Mononuclear cell (primary cell): ENCODE results near the gene EPN2. TPM values are rescaled to one million over a fixed set of nuclear protein-coding genes. Genes with fewer than 3 reads are reported as not detected.
"Not testable (repeated sequence)": the region's sequence is repeated elsewhere in the genome, so short reads cannot be mapped to it uniquely, and the experiment has no call there.

Source experiments
- H3K27me3 ChIP-seq: 2 replicates; pipeline ENCODE4 v1.6.0; 2011; ENCODE audit warnings: low read length, control low read depth; ENCODE audit not compliant: insufficient read depth
- H3K4me1 ChIP-seq: 2 replicates; pipeline ENCODE4 v1.5.1; 2011; ENCODE audit warnings: mild to moderate bottlenecking, low read length, control low read depth; ENCODE audit not compliant: insufficient read depth
- H3K4me3 ChIP-seq: 2 replicates; pipeline ENCODE4 v1.5.1; 2011; ENCODE audit warnings: mild to moderate bottlenecking, low read length, moderate library complexity
- H3K9me3 ChIP-seq: 2 replicates; pipeline ENCODE4 v1.5.1; 2011; ENCODE audit warnings: low read depth, mild to moderate bottlenecking, control low read depth, low read length
- total RNA-seq: library from RNA; depleted of rRNA; stranded (reverse); fragments of >200 nt; gene quantifications from one replicate; pipeline ENCODE4 v1.2.3, GENCODE V29; 2012

Gene EPN2
- total RNA-seq, 1 donor: 8.4 TPM

DNA sequence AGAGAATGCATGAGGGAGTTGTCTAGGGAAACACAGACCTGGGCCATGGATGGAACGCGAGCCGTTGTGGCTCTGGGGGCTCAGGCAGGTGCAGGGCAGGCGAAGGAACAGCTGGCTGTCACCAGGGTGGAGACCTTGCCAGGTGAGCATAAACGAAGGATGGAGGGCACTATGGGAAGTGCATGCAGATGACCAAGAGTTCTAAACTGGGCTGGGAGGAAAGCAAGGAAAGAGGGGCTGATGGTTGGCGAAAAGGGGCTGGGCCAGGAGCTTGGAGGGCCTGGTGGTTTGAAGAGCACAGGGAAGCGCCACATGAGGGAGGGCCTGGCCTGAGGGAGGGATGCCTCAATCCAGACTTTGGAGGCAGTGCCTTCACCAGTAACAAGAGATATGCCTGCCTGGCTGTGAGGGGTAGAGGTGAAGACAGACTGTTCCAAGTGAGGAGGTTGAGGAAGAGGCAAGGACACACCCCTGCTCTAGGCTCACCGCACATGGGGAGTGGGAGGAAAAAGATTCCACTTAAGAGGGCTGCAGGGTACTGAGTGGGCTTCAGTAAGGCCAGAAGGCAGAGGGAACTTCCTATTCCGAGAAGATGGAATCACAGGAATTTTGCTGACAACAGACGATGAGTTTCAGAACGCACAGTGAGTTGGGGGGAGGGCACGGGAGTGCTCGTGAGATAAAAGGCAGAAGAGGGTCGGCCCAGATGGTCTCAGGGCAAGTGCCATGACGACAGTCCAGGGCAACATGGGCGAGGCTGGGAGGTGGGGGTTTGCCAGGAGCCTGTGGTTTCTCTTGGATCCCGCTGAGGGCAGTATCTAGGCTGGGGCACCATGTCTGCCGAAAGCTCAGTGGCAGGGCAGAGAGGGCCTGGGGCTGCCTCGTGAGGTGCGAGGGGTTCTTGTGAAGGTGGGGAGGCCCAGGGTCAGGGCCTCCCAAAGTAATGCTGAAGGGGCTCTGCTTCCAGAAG, 104.8 kb downstream of the EPN2 start:
- Histone ChIP-seq H3K9me3 (no peaks in the 10 kb centered on the region), H3K27me3 (no peaks in the 10 kb centered on the region), H3K4me3 (no peak overlapping the region), H3K4me1 (no peaks in the 10 kb centered on the region)

DNA sequence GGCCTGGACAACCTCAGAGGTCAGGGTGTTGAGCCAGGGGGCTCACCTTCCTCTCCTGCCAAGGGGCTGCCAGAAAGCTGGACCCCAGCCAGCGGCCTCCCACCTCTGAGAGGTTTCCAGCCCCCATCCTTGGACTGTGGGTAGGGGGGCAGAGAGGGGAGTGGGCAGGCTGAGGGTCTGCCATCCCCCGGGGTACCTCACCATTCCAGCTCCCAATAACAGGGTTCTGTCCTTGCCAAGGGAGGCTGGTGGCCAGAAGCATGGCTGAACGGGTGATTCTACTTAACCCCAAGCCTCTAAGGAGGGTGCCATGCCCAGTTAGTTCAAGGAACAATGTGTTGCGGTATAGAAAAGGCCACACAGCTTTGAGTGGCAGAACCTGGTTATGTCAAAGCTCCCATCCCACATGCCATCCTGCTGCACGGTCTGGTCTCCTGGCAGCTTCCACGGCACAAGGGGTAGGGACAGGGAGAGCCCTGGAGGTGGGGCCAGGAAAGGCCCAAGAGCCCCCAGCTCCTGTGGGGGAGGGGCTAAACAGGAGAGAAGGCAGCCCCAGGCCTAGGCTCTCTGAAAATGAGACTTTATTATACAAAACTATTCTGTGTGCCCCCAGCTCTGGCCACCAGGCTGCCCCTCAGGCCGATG, 105.6 kb downstream of the EPN2 start:
- no peaks in the 10 kb centered on the region for H3K9me3 ChIP-seq
- H3K4me3 ChIP-seq: no peak overlapping the region
- no peaks in the 10 kb centered on the region for H3K27me3 ChIP-seq
- H3K4me1 ChIP-seq: no peaks in the 10 kb centered on the region

DNA sequence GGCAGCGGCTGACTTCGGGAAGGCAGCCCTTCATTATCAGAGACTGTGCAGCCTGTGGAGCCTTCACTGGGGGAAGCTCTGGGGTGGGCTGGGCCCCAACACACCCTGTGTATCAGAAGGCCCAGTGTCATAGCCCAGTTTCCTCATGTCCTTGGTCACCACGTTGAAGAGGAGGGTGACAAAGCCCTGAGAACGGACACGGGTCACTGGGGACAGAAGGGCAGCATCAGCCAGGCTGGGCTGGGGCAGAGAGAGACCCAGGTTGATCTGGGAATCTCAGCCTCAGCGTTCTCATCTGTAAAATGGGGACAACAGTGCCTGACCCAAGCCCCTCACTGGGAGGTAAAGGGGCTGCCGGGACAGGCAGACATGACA, 106.1 kb downstream of the EPN2 start:
- Histone ChIP-seq H3K9me3 (no peaks in the 10 kb centered on the region), H3K27me3 (no peaks in the 10 kb centered on the region), H3K4me1 (no peaks in the 10 kb centered on the region), H3K4me3 (no peak overlapping the region)

DNA sequence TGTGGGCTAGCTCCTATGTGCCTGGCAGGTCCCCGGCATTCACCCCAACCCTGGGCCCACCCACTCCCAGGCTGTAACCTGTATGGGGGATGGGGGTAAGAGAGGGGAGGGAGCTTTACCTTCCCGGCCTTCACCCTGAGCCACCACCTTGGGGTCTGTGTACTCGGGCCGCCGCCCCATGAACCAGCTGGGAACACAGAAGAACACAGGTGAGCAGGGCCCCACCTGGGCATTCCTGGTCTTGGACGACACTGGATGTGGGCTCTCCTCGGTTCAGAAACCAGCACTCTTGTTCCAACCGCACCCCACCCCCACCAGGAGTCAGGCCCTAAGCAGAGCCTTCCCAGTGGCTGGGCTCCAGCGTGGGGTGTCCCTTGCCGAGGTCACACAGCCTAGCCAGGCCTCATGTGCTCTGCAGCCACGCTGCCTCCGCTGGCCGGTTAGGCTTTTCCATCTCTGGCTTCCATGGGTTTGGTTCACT, 106.5 kb downstream of the EPN2 start:
- Histone ChIP-seq H3K4me1 (no peaks in the 10 kb centered on the region), H3K9me3 (no peaks in the 10 kb centered on the region), H3K27me3 (no peaks in the 10 kb centered on the region), H3K4me3 (no peak overlapping the region)

DNA sequence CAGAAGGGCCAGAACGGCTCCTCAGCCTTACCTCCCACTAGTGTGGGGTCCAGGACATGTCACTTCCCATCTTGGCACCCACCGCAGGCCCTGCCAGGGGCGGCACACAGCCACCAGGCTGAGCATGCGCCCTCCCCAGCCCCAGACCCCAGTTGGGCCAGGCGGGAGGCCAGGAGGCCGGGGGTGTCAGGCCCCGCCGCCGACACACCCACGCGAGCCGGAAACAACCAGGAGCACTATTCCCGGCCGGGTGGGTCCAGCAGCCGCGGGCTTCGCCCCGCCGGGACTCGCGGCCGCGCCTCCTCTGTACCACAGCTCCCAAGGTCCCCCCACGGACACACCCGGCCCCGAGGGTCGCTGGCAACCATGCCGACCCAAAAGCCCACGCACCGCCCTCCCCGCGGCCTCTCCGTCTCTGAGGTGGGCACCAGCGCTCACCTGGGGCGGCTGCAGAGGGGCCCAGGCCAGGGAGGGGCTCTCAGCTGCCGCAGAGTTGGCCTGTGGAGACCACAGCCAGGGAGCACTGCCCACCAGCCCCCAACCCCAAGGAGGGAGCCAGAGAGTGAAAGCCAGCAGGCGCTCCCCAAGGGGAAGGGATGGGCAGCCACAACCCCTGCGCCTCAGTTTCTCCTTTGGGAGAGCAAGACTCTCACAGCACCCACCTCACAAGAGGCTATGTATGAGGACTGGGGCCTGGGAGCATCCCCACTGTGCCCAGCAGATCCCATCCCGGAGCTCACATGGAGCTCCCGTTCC, 107.3 kb downstream of the EPN2 start:
- no peaks in the 10 kb centered on the region for H3K27me3 ChIP-seq
- no peaks in the 10 kb centered on the region for H3K4me1 ChIP-seq
- no peaks in the 10 kb centered on the region for H3K9me3 ChIP-seq

DNA sequence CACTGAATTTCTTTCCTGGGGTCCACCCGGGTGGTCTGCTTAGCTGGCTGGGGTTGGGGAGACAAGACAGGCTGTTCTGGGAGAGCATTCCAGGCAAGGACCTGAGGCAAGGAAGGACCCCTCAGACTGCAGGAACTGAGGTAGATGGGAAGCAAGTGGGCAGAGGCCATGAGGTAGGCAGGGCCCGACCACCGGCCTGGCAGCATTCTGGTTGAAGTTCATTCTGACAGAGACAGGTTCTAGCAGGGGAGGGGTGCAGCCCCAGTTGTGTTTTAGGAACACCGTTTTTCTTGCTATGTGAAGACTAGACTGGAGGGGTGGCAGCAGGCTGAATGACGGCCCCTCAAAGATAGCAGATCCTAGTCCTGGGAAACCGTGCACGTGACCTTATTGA, 107.9 kb downstream of the EPN2 start:
- no peaks in the 10 kb centered on the region for H3K4me1 ChIP-seq

More for the DNA sequence above, 107.3 kb downstream of the EPN2 start:
- H3K4me3 ChIP-seq: no peak overlapping the region

DNA sequence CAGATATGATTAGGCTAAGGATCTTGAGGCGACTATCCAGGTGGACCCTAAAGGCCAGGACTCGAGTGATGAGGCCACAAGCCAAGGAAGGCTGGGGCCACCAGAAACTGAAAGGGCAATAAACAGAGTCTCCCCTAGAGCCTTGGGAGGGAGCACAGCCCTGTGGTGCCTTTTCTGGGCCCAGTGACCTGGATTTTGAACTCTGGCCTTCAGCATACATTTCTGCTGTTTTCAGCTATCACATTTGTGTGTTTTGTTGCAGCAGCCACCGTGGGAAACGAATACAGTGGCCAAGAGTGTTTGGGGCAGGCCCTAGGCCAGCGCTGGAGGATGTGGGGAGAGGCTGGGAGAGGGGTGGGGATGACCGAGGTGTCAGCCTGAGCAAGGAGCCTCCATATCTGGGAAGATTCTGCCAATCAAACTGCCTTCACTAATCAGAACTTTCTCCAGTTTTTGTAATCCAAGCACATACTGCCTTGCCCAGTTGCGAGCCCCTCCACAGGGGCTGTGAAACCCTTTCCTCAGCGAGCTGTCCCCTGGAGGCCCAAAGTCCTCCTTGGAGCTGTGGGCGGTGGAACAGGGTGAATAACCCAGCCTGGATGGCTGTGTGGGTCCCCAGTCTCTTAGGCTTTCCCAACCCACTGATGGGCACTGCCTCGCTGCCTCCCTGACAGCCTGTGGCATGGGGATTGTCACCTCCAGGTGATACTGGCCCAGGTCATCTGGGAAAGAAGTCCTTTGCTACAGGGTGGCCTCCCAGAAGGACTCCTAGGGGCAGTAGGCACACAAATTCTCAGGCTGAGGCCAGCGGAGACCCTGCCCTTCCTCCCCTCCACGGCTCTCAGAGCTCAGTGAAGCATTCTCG, 108.6 kb downstream of the EPN2 start:
- H3K4me1 ChIP-seq: no peaks in the 10 kb centered on the region
- H3K27me3 ChIP-seq: no peaks in the 10 kb centered on the region
- H3K4me3 ChIP-seq: no peak overlapping the region
- no peaks in the 10 kb centered on the region for H3K9me3 ChIP-seq

More for the DNA sequence above, 107.9 kb downstream of the EPN2 start:
- no peaks in the 10 kb centered on the region for H3K9me3 ChIP-seq
- no peak overlapping the region for H3K4me3 ChIP-seq
- no peaks in the 10 kb centered on the region for H3K27me3 ChIP-seq

DNA sequence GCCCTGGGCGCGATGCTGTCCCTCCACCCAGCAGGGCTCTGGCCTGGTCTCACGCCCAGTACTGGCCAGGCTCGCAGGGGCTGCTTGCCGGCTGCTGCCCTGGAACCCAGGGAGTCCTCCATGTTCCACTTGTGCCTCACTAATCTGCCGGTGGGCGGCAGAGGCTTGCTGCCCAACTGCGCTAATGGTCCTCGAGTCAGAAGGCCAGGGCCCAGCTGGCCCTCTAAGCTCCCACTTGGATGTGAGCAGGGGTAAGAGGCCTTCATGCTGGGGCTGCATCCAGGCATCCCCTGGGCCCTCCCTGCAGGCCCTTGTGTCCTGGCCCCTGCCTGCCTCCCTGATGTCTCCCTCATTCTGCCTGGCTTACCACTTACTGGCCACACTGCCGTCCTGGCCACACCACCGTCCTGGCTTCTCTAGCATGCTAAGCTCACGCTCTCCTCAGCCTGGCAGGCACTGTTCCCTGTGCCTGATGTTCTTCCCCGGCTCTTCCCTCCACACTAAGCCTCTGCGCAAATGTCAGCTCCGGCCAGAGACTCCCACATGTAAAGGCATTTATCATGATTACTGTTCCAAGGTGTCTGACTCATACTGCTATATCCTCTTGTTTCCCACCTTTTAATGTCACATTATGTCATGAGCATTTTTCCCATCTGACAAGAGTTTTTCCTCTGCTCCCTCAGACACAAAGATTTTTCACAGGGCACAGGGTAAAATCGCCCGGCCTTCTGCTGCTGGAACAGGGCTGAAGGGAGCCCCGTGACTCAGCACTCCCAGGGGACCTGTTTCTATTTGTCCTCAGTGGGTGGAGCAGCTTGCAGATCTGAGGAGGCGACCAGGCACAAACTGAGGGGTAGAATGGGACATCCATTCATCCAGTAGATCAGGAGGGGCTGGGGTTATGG, 109.4 kb downstream of the EPN2 start:
- Histone ChIP-seq H3K9me3 (no peaks in the 10 kb centered on the region), H3K4me3 (no peak overlapping the region), H3K4me1 (no peaks in the 10 kb centered on the region)

DNA sequence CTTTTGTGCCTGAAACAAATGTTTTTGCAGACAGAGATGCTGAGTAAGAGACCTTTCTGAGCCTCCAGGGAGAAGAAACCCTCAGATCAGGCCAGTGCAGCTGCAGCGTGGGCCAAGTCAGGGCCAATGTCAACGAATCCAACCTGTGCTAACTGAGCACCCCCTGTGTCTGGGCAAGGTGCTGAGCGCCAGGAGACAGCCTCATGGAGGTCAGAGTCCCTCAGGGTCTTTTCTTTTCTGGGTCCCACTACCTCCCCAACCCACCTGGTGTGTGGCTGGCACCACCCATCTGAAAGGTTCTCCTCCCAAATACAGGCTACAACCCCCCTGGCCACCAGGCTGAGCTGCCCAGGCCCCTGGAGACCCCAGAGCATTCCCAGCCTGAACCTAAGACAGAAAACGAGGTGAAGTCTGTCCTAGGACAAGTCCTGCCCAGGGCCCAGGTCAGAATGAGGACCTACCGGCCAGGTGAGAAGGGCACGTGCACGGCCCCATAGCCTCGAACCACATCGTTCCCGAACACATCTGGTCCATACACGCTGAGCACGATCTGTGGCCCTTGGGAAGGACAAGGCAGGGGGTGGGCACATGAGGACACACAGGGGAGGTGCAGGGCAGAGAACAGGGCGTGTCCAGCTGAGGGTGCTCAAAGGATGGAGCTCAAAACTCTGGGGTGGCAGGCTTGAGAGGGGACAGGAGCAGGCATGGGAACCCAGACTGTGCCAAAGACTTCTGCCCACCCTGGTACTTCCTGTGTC, 110.3 kb downstream of the EPN2 start:
- no peaks in the 10 kb centered on the region for H3K27me3 ChIP-seq
- no peaks in the 10 kb centered on the region for H3K4me1 ChIP-seq
- no peaks in the 10 kb centered on the region for H3K9me3 ChIP-seq
- no peak overlapping the region for H3K4me3 ChIP-seq

More for the DNA sequence above, 109.4 kb downstream of the EPN2 start:
- no peaks in the 10 kb centered on the region for H3K27me3 ChIP-seq

DNA sequence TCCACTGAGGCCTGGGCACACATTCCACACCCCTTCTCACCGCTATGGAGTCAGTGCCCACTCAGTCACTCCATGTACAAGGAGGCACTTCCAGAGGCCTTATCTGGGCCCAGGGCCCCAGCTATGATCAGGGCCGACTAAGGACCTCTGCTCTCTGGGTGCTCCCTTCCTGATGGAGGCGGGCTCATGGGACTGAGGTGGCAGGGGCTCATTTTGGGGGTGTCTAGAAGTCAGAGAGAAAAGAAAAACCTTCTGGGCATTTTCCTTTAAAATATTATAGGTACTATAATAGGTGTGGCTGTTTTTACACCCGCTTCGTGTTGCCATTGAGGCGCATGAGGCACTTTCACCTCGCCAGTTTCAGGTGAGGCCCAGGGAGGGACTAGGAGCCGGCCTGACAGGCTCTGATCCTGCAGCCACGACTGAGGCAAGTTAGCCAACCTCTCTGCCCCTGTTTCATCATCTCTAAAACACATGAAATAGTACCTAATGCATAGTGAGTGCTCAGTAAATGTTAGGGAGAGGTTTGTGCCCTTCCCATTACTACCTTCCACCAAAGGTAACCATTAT, 111.0 kb downstream of the EPN2 start:
- no peaks in the 10 kb centered on the region for H3K9me3 ChIP-seq
- H3K4me1 ChIP-seq: no peaks in the 10 kb centered on the region
- no peaks in the 10 kb centered on the region for H3K27me3 ChIP-seq
- no peak overlapping the region for H3K4me3 ChIP-seq

DNA sequence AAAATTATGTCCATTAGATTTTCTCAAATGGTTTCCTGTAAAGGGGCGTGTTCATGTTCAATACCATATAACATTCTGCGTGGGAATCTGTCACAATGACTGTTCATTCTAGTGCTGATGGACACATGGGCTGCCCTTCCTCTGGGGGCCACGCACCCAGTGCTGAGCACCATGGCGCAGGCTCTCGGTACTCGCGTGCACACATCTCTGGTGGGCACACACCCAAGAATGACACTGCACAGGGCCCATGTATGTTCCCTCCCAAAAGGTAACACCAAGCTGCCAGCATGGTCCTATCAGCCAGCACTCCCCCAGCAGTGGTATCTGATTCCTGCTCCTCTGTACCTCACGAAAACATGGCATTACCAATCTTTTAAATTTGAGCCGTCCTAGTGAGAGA, 111.6 kb downstream of the EPN2 start:
- no peaks in the 10 kb centered on the region for H3K9me3 ChIP-seq

DNA sequence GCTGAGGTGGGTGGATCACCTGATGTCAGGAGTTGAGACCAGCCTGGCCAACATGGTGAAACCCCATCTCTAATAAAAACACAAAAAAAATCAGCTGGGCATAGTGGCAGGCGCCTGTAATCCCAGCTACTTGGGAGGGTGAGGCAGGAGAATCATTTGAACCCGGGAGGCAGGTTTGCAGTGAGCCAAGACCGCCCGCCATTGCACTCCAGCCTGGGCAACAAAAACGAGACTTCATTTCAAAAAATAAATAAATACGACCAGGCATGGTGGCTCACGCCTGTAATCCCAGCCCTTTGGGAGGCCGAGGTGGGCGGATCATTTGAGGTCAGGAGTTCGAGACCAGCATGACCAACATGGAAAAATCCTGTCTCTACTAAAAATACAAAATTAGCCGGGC, 116.2 kb downstream of the EPN2 start:
- H3K4me3 ChIP-seq, H3K9me3 ChIP-seq, H3K27me3 ChIP-seq, H3K4me1 ChIP-seq: not testable (repeated sequence)

More for the DNA sequence above, 111.6 kb downstream of the EPN2 start:
- H3K4me3 ChIP-seq: no peak overlapping the region
- H3K27me3 ChIP-seq: no peaks in the 10 kb centered on the region
- no peaks in the 10 kb centered on the region for H3K4me1 ChIP-seq

DNA sequence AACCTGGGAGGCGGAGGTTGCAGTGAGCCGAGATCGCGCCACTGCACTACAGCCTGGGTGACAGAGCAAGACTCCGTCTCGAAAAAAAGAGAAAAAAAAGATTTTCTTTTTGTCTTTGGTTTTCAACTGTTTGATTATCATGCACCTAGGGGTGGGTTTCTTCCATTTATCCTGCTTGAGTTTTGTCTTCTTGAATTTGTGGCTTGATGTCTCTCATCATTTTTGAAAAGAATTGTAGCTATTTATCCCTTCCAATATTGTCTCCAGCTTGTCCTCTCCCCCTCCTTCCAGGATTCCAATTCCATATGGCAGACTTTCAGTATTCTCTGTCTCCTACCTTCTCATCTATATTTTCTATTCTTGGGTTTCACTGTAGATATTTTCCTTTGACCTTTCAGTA, 117.6 kb downstream of the EPN2 start:
- no peaks in the 10 kb centered on the region for H3K27me3 ChIP-seq
- H3K4me3 ChIP-seq: no peak overlapping the region
- no peaks in the 10 kb centered on the region for H3K4me1 ChIP-seq
- H3K9me3 ChIP-seq: no peaks in the 10 kb centered on the region
